Measurements from ENCODE around the gene TMEM119.

DNA sequence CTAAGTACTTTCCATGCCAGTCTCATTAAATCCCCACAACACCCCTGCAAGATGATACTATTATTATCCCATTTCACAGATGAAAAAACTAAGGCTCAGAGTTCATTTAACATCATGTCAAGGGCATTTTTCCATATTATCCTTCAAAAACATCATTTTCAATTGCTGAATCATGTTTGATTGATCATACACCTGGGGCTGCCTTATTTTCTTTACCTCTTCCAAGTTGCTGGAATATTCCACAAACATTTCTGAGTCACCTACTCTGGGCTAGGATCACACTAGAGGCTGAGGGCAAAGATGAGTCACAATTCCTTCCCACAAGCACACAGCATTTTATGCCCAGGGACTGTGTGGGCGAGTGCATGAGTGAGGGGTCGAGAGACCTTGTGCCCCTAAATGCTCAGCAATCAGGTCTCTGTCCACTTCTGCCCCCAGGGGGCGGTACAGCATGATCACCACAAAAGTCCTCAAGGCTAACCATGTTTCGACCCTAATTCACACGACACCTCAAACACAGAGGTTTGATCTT, 14.1 kb upstream of the TMEM119 start:
- TF ChIP-seq POLR2AphosphoS5 (IDR thresholded peaks at IDR 0.05) = no peak
- TF ChIP-seq, protein P1, sequence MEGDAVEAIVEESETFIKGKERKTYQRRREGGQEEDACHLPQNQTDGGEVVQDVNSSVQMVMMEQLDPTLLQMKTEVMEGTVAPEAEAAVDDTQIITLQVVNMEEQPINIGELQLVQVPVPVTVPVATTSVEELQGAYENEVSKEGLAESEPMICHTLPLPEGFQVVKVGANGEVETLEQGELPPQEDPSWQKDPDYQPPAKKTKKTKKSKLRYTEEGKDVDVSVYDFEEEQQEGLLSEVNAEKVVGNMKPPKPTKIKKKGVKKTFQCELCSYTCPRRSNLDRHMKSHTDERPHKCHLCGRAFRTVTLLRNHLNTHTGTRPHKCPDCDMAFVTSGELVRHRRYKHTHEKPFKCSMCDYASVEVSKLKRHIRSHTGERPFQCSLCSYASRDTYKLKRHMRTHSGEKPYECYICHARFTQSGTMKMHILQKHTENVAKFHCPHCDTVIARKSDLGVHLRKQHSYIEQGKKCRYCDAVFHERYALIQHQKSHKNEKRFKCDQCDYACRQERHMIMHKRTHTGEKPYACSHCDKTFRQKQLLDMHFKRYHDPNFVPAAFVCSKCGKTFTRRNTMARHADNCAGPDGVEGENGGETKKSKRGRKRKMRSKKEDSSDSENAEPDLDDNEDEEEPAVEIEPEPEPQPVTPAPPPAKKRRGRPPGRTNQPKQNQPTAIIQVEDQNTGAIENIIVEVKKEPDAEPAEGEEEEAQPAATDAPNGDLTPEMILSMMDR (IDR thresholded peaks at IDR 0.05) = no peak
- no peak for TF ChIP-seq POLR2A (IDR thresholded peaks at IDR 0.05)
